ENCODE data around the gene IGHMBP2. TPM values are rescaled to one million over a fixed set of nuclear protein-coding genes. Genes with fewer than 3 reads are reported as not detected.

Gene IGHMBP2
- total and polyA plus RNA-seq, 2 donors from 2014 or later: 8.8 to 19.6 TPM

DNA sequence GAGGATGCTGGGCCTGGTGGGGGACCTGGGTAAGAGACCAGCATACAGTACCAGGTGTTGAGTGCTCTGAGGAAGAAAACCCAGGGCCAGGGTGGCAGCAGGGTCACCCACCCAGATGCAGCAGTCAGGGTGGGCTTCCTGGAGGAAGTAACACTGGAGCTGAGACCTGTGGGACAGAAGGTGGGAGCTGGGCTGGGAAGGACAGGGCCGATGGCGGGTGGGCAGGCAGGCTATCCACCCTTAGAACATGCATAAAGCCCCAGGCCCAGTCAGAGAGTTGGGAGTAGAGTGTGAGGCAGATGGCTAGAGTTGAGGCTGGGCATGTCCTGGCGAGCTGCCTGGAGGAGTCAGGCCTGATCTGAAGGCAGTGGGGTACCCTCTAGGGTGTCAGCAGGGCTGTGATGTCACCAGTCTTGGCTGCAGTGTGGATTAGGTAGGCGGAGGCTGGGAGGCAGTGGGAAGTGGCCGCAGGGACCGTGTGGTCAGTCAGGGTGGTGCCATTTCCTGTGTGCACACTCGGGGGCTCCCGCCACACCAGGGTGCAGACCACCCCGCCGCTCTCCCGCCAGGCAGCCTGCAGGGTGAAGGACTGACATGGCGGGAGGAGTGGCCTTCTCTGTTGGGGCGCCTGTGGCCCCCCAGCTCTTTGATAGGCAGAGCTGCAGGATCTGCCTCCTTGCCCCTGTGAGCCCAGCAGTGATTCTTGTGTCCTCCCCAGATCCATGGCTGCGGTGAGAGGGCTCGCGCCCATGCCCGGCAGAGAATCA, 35.3 kb downstream of the IGHMBP2 start:
- no peaks in the 10 kb centered on the region for H3K9me3 ChIP-seq (ENCODE audit: control insufficient read depth in 2 of 3, insufficient read depth in 1 of 3, low read length in 3 of 3)
- H3K27me3 ChIP-seq (ENCODE audit: control insufficient read depth, insufficient read depth, low read length): no peaks in the 10 kb centered on the region
- H3K27ac ChIP-seq (ENCODE audit: low read depth in 2 of 2, low read length in 2 of 2): no peak overlapping the region
- FAIRE-seq (no peak), DNase-seq (peak in 1 of 5 donors; percentile 52)
- TF ChIP-seq, protein P1, sequence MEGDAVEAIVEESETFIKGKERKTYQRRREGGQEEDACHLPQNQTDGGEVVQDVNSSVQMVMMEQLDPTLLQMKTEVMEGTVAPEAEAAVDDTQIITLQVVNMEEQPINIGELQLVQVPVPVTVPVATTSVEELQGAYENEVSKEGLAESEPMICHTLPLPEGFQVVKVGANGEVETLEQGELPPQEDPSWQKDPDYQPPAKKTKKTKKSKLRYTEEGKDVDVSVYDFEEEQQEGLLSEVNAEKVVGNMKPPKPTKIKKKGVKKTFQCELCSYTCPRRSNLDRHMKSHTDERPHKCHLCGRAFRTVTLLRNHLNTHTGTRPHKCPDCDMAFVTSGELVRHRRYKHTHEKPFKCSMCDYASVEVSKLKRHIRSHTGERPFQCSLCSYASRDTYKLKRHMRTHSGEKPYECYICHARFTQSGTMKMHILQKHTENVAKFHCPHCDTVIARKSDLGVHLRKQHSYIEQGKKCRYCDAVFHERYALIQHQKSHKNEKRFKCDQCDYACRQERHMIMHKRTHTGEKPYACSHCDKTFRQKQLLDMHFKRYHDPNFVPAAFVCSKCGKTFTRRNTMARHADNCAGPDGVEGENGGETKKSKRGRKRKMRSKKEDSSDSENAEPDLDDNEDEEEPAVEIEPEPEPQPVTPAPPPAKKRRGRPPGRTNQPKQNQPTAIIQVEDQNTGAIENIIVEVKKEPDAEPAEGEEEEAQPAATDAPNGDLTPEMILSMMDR (IDR thresholded peaks at IDR 0.05; ENCODE audit: borderline replicate concordance, extremely low read depth, insufficient read depth): no peak
- H3K4me3 ChIP-seq (ENCODE audit: low read length in 3 of 3): no peak overlapping the region
- intact Hi-C loops (cut with DNase I): no loop called here
- H3K36me3 ChIP-seq (ENCODE audit: control insufficient read depth in 2 of 3, insufficient read depth in 3 of 3, low read length in 3 of 3): peaks cover 0 to 22% (median 16%) of the 10 kb centered on the region in 3 donors
- no peaks in the 10 kb centered on the region for H3K4me1 ChIP-seq (ENCODE audit: control insufficient read depth in 2 of 3, insufficient read depth in 2 of 3, low read depth in 1 of 3, low read length in 3 of 3)
- no peak overlapping the region for H3K9ac ChIP-seq (ENCODE audit: low read length in 3 of 3)

DNA sequence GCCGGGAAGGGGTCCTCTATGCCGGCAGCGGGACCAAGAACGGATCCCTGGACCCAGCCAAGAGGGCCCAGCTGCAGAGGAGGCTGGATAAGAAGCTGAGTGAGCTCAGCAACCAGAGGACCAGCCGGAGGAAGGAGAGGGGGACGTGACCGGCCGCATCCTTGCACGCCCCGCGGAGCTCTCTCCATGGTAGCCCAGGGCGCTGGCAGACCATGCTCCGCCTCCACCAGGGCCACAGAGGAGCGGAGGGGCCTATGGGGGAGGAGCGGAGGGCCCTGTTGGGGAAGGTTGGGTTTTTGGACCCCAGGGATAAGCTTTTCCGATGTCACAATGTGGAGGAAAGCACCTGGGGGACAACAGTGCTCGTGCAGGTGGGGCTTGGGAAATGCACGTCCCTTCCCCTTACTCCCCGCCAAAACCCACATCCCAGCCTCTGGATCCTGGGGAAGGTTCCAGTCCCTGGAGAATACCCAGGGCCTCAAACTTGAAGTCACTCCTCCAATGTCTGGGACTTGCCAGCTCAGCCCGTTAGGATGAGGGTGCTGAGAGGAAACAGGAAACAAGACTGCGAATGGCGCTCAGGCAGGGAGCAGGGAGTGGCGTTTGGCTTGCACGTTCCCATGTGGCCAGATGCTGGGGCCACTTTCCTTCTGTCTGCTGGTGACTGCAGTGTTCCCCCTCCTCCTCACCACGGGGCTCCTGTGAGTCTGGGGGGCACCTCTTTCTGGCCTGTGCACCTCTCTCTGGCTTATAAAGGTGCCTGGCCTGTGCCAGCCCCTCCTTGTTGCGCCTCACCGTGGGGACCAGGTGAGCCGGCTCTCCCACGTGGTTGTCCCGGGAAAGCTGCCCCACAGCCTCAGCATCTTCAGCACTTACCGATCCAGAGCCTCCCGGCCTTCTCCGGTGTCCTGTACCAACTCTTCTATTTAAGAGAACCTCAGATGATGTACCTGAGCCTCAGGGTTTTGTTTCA, 36.2 kb downstream of the IGHMBP2 start:
- no peaks in the 10 kb centered on the region for H3K4me1 ChIP-seq (ENCODE audit: control insufficient read depth in 2 of 3, insufficient read depth in 2 of 3, low read depth in 1 of 3, low read length in 3 of 3)
- TF ChIP-seq, protein P1 (IDR thresholded peaks at IDR 0.05; ENCODE audit: borderline replicate concordance, extremely low read depth, insufficient read depth): no peak
- H3K36me3 ChIP-seq (ENCODE audit: control insufficient read depth in 2 of 3, insufficient read depth in 3 of 3, low read length in 3 of 3): peaks cover 0 to 22% (median 14%) of the 10 kb centered on the region in 3 donors
- no peak for FAIRE-seq
- intact Hi-C loops (cut with DNase I): no loop called here
- H3K9me3 ChIP-seq (ENCODE audit: control insufficient read depth in 2 of 3, insufficient read depth in 1 of 3, low read length in 3 of 3): no peaks in the 10 kb centered on the region
- DNase-seq: peak in 1 of 5 donors; percentile 45
- H3K27ac ChIP-seq (ENCODE audit: low read depth in 2 of 2, low read length in 2 of 2): no peak overlapping the region
- H3K9ac ChIP-seq (ENCODE audit: low read length in 3 of 3): no peak overlapping the region
- H3K4me3 ChIP-seq (ENCODE audit: low read length in 3 of 3): no peak overlapping the region
- H3K27me3 ChIP-seq (ENCODE audit: control insufficient read depth, insufficient read depth, low read length): no peaks in the 10 kb centered on the region

DNA sequence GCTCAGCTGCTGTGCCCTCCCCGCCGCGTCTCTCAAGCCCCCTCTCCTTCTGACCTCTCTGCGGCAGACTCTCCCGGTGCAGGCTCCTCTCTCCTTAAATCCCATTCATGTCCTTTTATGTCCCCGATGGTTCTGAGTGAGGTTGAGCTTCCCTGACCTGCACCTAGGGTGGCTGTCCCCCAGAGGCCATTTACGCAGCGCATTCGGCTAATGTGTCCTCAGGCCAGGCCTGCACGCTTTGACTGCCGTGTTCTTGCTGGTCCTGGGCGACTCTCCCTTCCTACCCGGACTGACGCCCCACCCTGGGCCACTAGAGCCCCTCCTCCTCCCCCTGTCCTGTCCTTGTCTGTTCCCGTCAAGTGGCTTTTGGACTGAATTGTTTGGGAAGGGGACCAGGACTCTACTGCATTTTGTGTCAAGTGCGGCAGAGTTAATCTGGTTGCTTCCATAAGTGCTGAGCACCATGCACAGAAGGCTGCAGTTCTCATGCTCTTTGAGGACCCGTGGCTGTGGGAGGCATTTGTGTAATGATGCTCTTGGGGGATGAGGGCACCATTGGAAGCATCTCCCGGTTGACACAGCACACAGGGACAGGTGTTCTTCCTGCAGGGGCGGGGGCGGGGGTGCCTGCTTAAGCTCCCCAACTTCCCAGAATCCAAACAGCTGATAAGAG, 37.1 kb downstream of the IGHMBP2 start:
- intact Hi-C loops (cut with DNase I): no loop called here
- Histone ChIP-seq H3K4me3 (ENCODE audit: low read length in 3 of 3) (no peak overlapping the region), H3K9me3 (ENCODE audit: control insufficient read depth in 2 of 3, insufficient read depth in 1 of 3, low read length in 3 of 3) (no peaks in the 10 kb centered on the region), H3K27ac (ENCODE audit: low read depth in 2 of 2, low read length in 2 of 2) (no peak overlapping the region), H3K36me3 (ENCODE audit: control insufficient read depth in 2 of 3, insufficient read depth in 3 of 3, low read length in 3 of 3) (peaks cover 0 to 22% (median 14%) of the 10 kb centered on the region in 3 donors), H3K27me3 (ENCODE audit: control insufficient read depth, insufficient read depth, low read length) (no peaks in the 10 kb centered on the region), H3K9ac (ENCODE audit: low read length in 3 of 3) (no peak overlapping the region), H3K4me1 (ENCODE audit: control insufficient read depth in 2 of 3, insufficient read depth in 2 of 3, low read depth in 1 of 3, low read length in 3 of 3) (no peaks in the 10 kb centered on the region)
- DNase-seq (peak in 1 of 5 donors; percentile 53), FAIRE-seq (no peak)
- TF ChIP-seq, protein P1 (IDR thresholded peaks at IDR 0.05; ENCODE audit: borderline replicate concordance, extremely low read depth, insufficient read depth): no peak
